ENCODE measurements around the gene JAKMIP3. TPM values are rescaled to one million over a fixed set of nuclear protein-coding genes. Genes with fewer than 3 reads are reported as not detected.

JAKMIP3 gene
- total RNA-seq, 1 experiment from 2014 or later: 0.17 TPM

GRCh38 chr10:132071667-132072066, 5.9 kb downstream of the JAKMIP3 start (continued):
- TF ChIP-seq ELF1 (IDR thresholded peaks at IDR 0.05; ENCODE audit: borderline replicate concordance, low read depth): no peak
- no peak for TF ChIP-seq SIN3A (IDR thresholded peaks at IDR 0.05; ENCODE audit: low read depth)
- no peak for TF ChIP-seq POLR2AphosphoS5 (IDR thresholded peaks at IDR 0.05; ENCODE audit: low read depth, low read length)
- TF ChIP-seq ZFX (IDR thresholded peaks at IDR 0.05): no peak

- RAD21 ChIA-PET (ENCODE audit: low non-redundant PET in 1 of 2, low total read pairs in 2 of 2, uncharacterized antibody in 2 of 2, unreplicated experiment in 2 of 2): no interaction called here
- no peaks in the 10 kb centered on the region for H3K4me1 ChIP-seq (ENCODE audit: control insufficient read depth in 1 of 2, insufficient read depth in 2 of 2, low read length in 2 of 2)
- CTCF ChIA-PET: no interaction called here
- TF ChIP-seq ZBTB33 (IDR thresholded peaks at IDR 0.05; ENCODE audit: extremely low read depth, insufficient replicate concordance, low read length): no peak
- no peak for TF ChIP-seq CBX3 (IDR thresholded peaks at IDR 0.05; ENCODE audit: low read depth)
- TF ChIP-seq ZFX (IDR thresholded peaks at IDR 0.05): no peak
- no peak for TF ChIP-seq SIN3A (IDR thresholded peaks at IDR 0.05; ENCODE audit: low read depth)
- no peak for TF ChIP-seq ZNF274 (IDR thresholded peaks at IDR 0.05; ENCODE audit: low read depth, low read length)
- no peak for TF ChIP-seq YY1 (IDR thresholded peaks at IDR 0.05; ENCODE audit: extremely low read depth, insufficient replicate concordance, low read depth, low read length)
- TF ChIP-seq EGR1 (IDR thresholded peaks at IDR 0.05; ENCODE audit: low read depth): no peak
- no peak for TF ChIP-seq CTCF (IDR thresholded peaks at IDR 0.05 in 2 of 3, conservative IDR thresholded peaks at IDR 0.05 in 1 of 3; ENCODE audit: borderline replicate concordance in 1 of 3, insufficient read depth in 1 of 3, low read depth in 2 of 3, low read length in 2 of 3)
- no peak for TF ChIP-seq ELF1 (IDR thresholded peaks at IDR 0.05; ENCODE audit: borderline replicate concordance, low read depth)
- no peak for TF ChIP-seq FOSL1 (IDR thresholded peaks at IDR 0.05; ENCODE audit: low read depth)
- TF ChIP-seq SP1 (IDR thresholded peaks at IDR 0.05; ENCODE audit: low read depth): no peak
- no peak for TF ChIP-seq REST (IDR thresholded peaks at IDR 0.05; ENCODE audit: low read depth)
- no peak for TF ChIP-seq CEBPB (IDR thresholded peaks at IDR 0.05; ENCODE audit: low read depth)
- TF ChIP-seq SRF (IDR thresholded peaks at IDR 0.05; ENCODE audit: low read depth): no peak
- no peak for TF ChIP-seq JUND (IDR thresholded peaks at IDR 0.05)
- no peak for TF ChIP-seq EZH2 (IDR thresholded peaks at IDR 0.05)
- TF ChIP-seq ATF3 (IDR thresholded peaks at IDR 0.05): no peak
- no peak for TF ChIP-seq POLR2A (IDR thresholded peaks at IDR 0.05; ENCODE audit: borderline replicate concordance, extremely low read depth, insufficient read depth, insufficient read length)
Observed at GRCh38 chr10:132075909-132076577, 10.3 kb downstream of the JAKMIP3 start.

More at GRCh38 chr10:132075909-132076577, 10.3 kb downstream of the JAKMIP3 start:
- POLR2A ChIA-PET: no interaction called here
- ATAC-seq (no peak), DNase-seq (ENCODE audit: low read depth, low spot score) (no peak)
- no peak overlapping the region for H3K9ac ChIP-seq (ENCODE audit: low read length)
- no peaks in the 10 kb centered on the region for H3K36me3 ChIP-seq (ENCODE audit: control insufficient read depth in 1 of 2, insufficient read depth in 2 of 2, low read length in 2 of 2)
- no peaks in the 10 kb centered on the region for H3K79me2 ChIP-seq (ENCODE audit: insufficient read depth, low read length)
- intact Hi-C loops (cut with micrococcal nuclease): no loop called here
- no peaks in the 10 kb centered on the region for H3K9me2 ChIP-seq (ENCODE audit: insufficient read depth)
- no TSS peak for BruUV-seq (replicated peaks)
- H3K27me3 ChIP-seq (ENCODE audit: insufficient read depth, low read length): no peaks in the 10 kb centered on the region
- no peak overlapping the region for H3K4me3 ChIP-seq (replicated peaks in 1 of 2; ENCODE audit: low read depth in 1 of 2, low read length in 2 of 2)
- H3K9me3 ChIP-seq (ENCODE audit: control insufficient read depth in 1 of 2, insufficient read depth in 1 of 2, low read depth in 1 of 2, low read length in 2 of 2): no peaks in the 10 kb centered on the region
- no peak overlapping the region for H2AFZ ChIP-seq (ENCODE audit: low read depth, low read length, poor library complexity, severe bottlenecking)
- no peak overlapping the region for H3K4me2 ChIP-seq (ENCODE audit: low read length)
- H3K27ac ChIP-seq (ENCODE audit: low read depth, low read length): no peak overlapping the region
- no peaks in the 10 kb centered on the region for H4K20me1 ChIP-seq (ENCODE audit: insufficient read depth)
